HepG2 (cell line): ENCODE results near the gene RASA3.

Experiments used
- CEBPB ChIP-seq: IDR thresholded peaks from 2 replicates; pipeline ENCODE4 v1.6.1; 2011; ENCODE audit warnings: low read depth, low read length, improper control_type of control experiment, borderline replicate concordance
- CREB1 ChIP-seq, 2 experiments: fragments of 450-650 bp in 1 of 2; IDR thresholded peaks; 2 replicates each; pipeline ENCODE4 v1.6.1; 2016 to 2017; ENCODE audit warnings: control low read depth in 1 of 2, mild to moderate bottlenecking in 1 of 2, missing compliant biosample characterization in 1 of 2, missing genetic modification characterization in 1 of 2
- MAFG ChIP-seq: sonication (generic); formaldehyde crosslinking; IDR thresholded peaks from 2 replicates; pipeline ENCODE4 v1.5.1; 2020; ENCODE audit warnings: mild to moderate bottlenecking, missing genetic modification reagents
- MEIS2 ChIP-seq: sonication (generic); formaldehyde crosslinking; IDR thresholded peaks from 2 replicates; pipeline ENCODE4 v1.9.0; 2021; ENCODE audit warnings: mild to moderate bottlenecking, missing genetic modification reagents
- MTF1 ChIP-seq: sonication (generic); formaldehyde crosslinking; IDR thresholded peaks from 2 replicates; pipeline ENCODE4 v1.5.0; 2020; ENCODE audit warnings: missing genetic modification reagents
- PHF8 ChIP-seq: sonication (generic); formaldehyde crosslinking; IDR thresholded peaks from 2 replicates; pipeline ENCODE4 v1.5.0; 2020; ENCODE audit warnings: missing genetic modification reagents
- SOX5 ChIP-seq: IDR thresholded peaks from 2 replicates; pipeline ENCODE4 v1.6.1; 2016; ENCODE audit warnings: borderline replicate concordance
- ZEB1 ChIP-seq: IDR thresholded peaks from 2 replicates; pipeline ENCODE4 v1.6.1; 2012; ENCODE audit warnings: mild to moderate bottlenecking, low read depth, inconsistent platforms; ENCODE audit not compliant: insufficient replicate concordance
- ZNF263 ChIP-seq: sonication (generic); formaldehyde crosslinking; IDR thresholded peaks from 2 replicates; pipeline ENCODE4 v1.4.0; 2020; ENCODE audit warnings: missing genetic modification reagents
- ZZZ3 ChIP-seq: sonication (generic); formaldehyde crosslinking; IDR thresholded peaks from 2 replicates; pipeline ENCODE4 v1.4.0; 2020; ENCODE audit warnings: missing genetic modification reagents, mild to moderate bottlenecking, borderline replicate concordance
- TF ChIP-seq, protein P1 (sequence below): sonication (generic); formaldehyde crosslinking; IDR thresholded peaks from 2 replicates; pipeline ENCODE4 v1.5.0; 2020; ENCODE audit warnings: mild to moderate bottlenecking, missing genetic modification reagents, moderate library complexity

DNA sequence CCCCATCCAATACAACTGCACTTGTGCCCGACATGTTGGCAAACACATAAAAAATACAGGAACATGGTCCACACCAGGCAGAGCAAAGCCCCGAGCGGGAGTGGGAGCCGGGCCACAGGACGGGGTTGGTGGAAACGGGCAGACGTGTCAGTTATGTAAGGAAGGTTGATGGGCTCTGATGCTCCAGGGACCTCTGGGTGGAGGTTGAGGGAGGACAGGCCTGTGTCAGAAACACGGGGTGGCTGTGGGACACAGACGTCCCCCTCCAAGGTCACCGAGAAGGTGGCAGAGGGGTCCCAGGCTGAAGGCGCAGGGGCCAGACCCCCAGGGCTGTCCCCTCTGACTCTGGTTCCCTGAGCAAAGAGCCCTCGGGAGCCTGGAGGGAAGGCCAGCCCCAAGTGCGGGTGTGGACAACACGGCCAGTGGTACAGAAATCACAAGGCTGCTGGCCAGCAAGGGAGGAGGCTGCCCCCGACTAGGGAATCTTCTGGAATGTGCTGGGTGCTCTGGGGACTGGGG lies 127.2 kb downstream of the RASA3 start:
- no peak for TF ChIP-seq CREB1 (IDR thresholded peaks at IDR 0.05)
- no peak for TF ChIP-seq CREB1 (CRISPR knock-in tag; IDR thresholded peaks at IDR 0.05)
- TF ChIP-seq ZEB1, result no peak
- no peak for TF ChIP-seq SOX5 (CRISPR knock-in tag)
- no peak for TF ChIP-seq PHF8 (CRISPR knock-in tag)
- no peak for TF ChIP-seq MAFG (CRISPR knock-in tag)
- no peak for TF ChIP-seq MTF1
- no peak for TF ChIP-seq ZZZ3 (CRISPR knock-in tag)
- TF ChIP-seq, protein P1, sequence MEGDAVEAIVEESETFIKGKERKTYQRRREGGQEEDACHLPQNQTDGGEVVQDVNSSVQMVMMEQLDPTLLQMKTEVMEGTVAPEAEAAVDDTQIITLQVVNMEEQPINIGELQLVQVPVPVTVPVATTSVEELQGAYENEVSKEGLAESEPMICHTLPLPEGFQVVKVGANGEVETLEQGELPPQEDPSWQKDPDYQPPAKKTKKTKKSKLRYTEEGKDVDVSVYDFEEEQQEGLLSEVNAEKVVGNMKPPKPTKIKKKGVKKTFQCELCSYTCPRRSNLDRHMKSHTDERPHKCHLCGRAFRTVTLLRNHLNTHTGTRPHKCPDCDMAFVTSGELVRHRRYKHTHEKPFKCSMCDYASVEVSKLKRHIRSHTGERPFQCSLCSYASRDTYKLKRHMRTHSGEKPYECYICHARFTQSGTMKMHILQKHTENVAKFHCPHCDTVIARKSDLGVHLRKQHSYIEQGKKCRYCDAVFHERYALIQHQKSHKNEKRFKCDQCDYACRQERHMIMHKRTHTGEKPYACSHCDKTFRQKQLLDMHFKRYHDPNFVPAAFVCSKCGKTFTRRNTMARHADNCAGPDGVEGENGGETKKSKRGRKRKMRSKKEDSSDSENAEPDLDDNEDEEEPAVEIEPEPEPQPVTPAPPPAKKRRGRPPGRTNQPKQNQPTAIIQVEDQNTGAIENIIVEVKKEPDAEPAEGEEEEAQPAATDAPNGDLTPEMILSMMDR, result no peak
- no peak for TF ChIP-seq ZNF263 (CRISPR knock-in tag)
- TF ChIP-seq MEIS2 (CRISPR knock-in tag), result no peak
- no peak for TF ChIP-seq CEBPB
